Measurements from ENCODE around the gene PRKG2.

Gene PRKG2

GRCh38 chr4:81245218-81246009 lies 30.4 kb upstream of the PRKG2 start:
- no peak overlapping the region for H3K14ac ChIP-seq (ENCODE audit: low read length)
- no CpG with 5 or more reads among the region's 3 CpGs for WGBS (ENCODE audit: extremely low coverage, insufficient coverage, insufficient read length)
- no peak overlapping the region for H3K4me3 ChIP-seq (ENCODE audit: low read depth, low read length)

GRCh38 chr4:81237791-81238190 lies 22.8 kb upstream of the PRKG2 start:
- Histone ChIP-seq H3K14ac (ENCODE audit: low read length) (no peak overlapping the region), H3K23ac (ENCODE audit: low read length) (no peak overlapping the region), H3K27me3 (ENCODE audit: insufficient read depth, low read length) (no peaks in the 10 kb centered on the region), H4K91ac (ENCODE audit: low read depth, low read length) (no peak overlapping the region), H4K8ac (ENCODE audit: low read depth, low read length) (no peak overlapping the region), H3K4me3 (ENCODE audit: low read depth, low read length) (no peak overlapping the region), H3K9me3 (ENCODE audit: insufficient read depth, low read depth, low read length) (peaks cover 2% of the 10 kb centered on the region), H2BK120ac (ENCODE audit: insufficient read depth, low read length, poor library complexity) (no peak overlapping the region), H2BK5ac (ENCODE audit: low read depth, low read length, poor library complexity) (no peak overlapping the region), H3K4me2 (ENCODE audit: low read length) (no peak overlapping the region), H3K36me3 (ENCODE audit: control insufficient read depth in 1 of 2, insufficient read depth in 2 of 2, low read length in 2 of 2) (no peaks in the 10 kb centered on the region), H3K18ac (ENCODE audit: low read length) (no peak overlapping the region), H2BK12ac (ENCODE audit: low read length) (no peak overlapping the region), H3K79me1 (ENCODE audit: low read length) (no peaks in the 10 kb centered on the region), H4K12ac (ENCODE audit: low read depth, low read length) (no peak overlapping the region), H3K79me2 (ENCODE audit: control insufficient read depth, insufficient read depth, low read length, poor library complexity) (no peaks in the 10 kb centered on the region), H3K4ac (ENCODE audit: low read depth, low read length) (no peak overlapping the region), H3K27ac (ENCODE audit: low read depth, low read length) (no peak overlapping the region), H3K4me1 (ENCODE audit: control insufficient read depth in 1 of 2, insufficient read depth in 2 of 2, low read length in 2 of 2) (no peaks in the 10 kb centered on the region), H2AK5ac (ENCODE audit: low read length) (no peak overlapping the region), H3K9ac (ENCODE audit: low read length) (no peak overlapping the region), H2AFZ (ENCODE audit: insufficient read depth, low read length, poor library complexity) (no peak overlapping the region)
- DNase-seq: no peak

More at GRCh38 chr4:81245218-81246009, 30.4 kb upstream of the PRKG2 start:
- Histone ChIP-seq H3K4me1 (ENCODE audit: control insufficient read depth in 1 of 2, insufficient read depth in 2 of 2, low read length in 2 of 2) (no peaks in the 10 kb centered on the region), H3K36me3 (ENCODE audit: control insufficient read depth in 1 of 2, insufficient read depth in 2 of 2, low read length in 2 of 2) (no peaks in the 10 kb centered on the region), H2BK5ac (ENCODE audit: low read depth, low read length, poor library complexity) (no peak overlapping the region), H3K79me1 (ENCODE audit: low read length) (no peaks in the 10 kb centered on the region), H3K79me2 (ENCODE audit: control insufficient read depth, insufficient read depth, low read length, poor library complexity) (no peaks in the 10 kb centered on the region), H3K4ac (ENCODE audit: low read depth, low read length) (no peak overlapping the region), H4K91ac (ENCODE audit: low read depth, low read length) (no peak overlapping the region), H3K9ac (ENCODE audit: low read length) (no peak overlapping the region), H3K4me2 (ENCODE audit: low read length) (no peak overlapping the region), H2BK120ac (ENCODE audit: insufficient read depth, low read length, poor library complexity) (no peak overlapping the region), H3K18ac (ENCODE audit: low read length) (no peak overlapping the region), H3K9me3 (ENCODE audit: insufficient read depth, low read depth, low read length) (no peaks in the 10 kb centered on the region), H2AK5ac (ENCODE audit: low read length) (no peak overlapping the region), H3K27ac (ENCODE audit: low read depth, low read length) (no peak overlapping the region), H3K27me3 (ENCODE audit: insufficient read depth, low read length) (no peaks in the 10 kb centered on the region), H4K8ac (ENCODE audit: low read depth, low read length) (no peak overlapping the region), H3K23ac (ENCODE audit: low read length) (no peak overlapping the region), H2AFZ (ENCODE audit: insufficient read depth, low read length, poor library complexity) (no peak overlapping the region), H4K12ac (ENCODE audit: low read depth, low read length) (no peak overlapping the region), H2BK12ac (ENCODE audit: low read length) (no peak overlapping the region)
- no peak for DNase-seq

- Histone ChIP-seq H2BK120ac (ENCODE audit: insufficient read depth, low read length, poor library complexity) (no peak overlapping the region), H4K8ac (ENCODE audit: low read depth, low read length) (no peak overlapping the region)
- WGBS (ENCODE audit: extremely low coverage, insufficient coverage, insufficient read length): no CpG with 5 or more reads among the region's 23 CpGs
Measured at GRCh38 chr4:81235982-81236749, 21.1 kb upstream of the PRKG2 start.

GRCh38 chr4:81227968-81228367 lies 12.9 kb upstream of the PRKG2 start:
- H2BK5ac ChIP-seq (ENCODE audit: low read depth, low read length, poor library complexity): no peak overlapping the region
- no peak overlapping the region for H2AK5ac ChIP-seq (ENCODE audit: low read length)
- H3K79me1 ChIP-seq (ENCODE audit: low read length): no peaks in the 10 kb centered on the region
- no peak overlapping the region for H4K12ac ChIP-seq (ENCODE audit: low read depth, low read length)
- H3K18ac ChIP-seq (ENCODE audit: low read length): no peak overlapping the region
- no peak overlapping the region for H4K91ac ChIP-seq (ENCODE audit: low read depth, low read length)
- H3K36me3 ChIP-seq (ENCODE audit: control insufficient read depth in 1 of 2, insufficient read depth in 2 of 2, low read length in 2 of 2): no peaks in the 10 kb centered on the region
- H3K14ac ChIP-seq (ENCODE audit: low read length): no peak overlapping the region
- H3K79me2 ChIP-seq (ENCODE audit: control insufficient read depth, insufficient read depth, low read length, poor library complexity): no peaks in the 10 kb centered on the region
- no peak overlapping the region for H2BK12ac ChIP-seq (ENCODE audit: low read length)
- H3K23ac ChIP-seq (ENCODE audit: low read length): no peak overlapping the region
- no CpG with 5 or more reads among the region's 6 CpGs for WGBS (ENCODE audit: extremely low coverage, insufficient coverage, insufficient read length)
- H3K27me3 ChIP-seq (ENCODE audit: insufficient read depth, low read length): no peaks in the 10 kb centered on the region
- H3K4me1 ChIP-seq (ENCODE audit: control insufficient read depth in 1 of 2, insufficient read depth in 2 of 2, low read length in 2 of 2): no peaks in the 10 kb centered on the region
- H2AFZ ChIP-seq (ENCODE audit: insufficient read depth, low read length, poor library complexity): no peak overlapping the region
- H3K4me2 ChIP-seq (ENCODE audit: low read length): no peak overlapping the region
- no peak overlapping the region for H3K4me3 ChIP-seq (ENCODE audit: low read depth, low read length)
- peaks cover 8% of the 10 kb centered on the region for H3K9me3 ChIP-seq (ENCODE audit: insufficient read depth, low read depth, low read length)
- no peak overlapping the region for H3K4ac ChIP-seq (ENCODE audit: low read depth, low read length)
- no peak overlapping the region for H3K27ac ChIP-seq (ENCODE audit: low read depth, low read length)
- H4K8ac ChIP-seq (ENCODE audit: low read depth, low read length): no peak overlapping the region
- no peak for DNase-seq
- H3K9ac ChIP-seq (ENCODE audit: low read length): no peak overlapping the region
- no peak overlapping the region for H2BK120ac ChIP-seq (ENCODE audit: insufficient read depth, low read length, poor library complexity)

More at GRCh38 chr4:81235982-81236749, 21.1 kb upstream of the PRKG2 start:
- Histone ChIP-seq H3K4me2 (ENCODE audit: low read length) (no peak overlapping the region), H3K79me2 (ENCODE audit: control insufficient read depth, insufficient read depth, low read length, poor library complexity) (no peaks in the 10 kb centered on the region), H3K9ac (ENCODE audit: low read length) (no peak overlapping the region), H2BK5ac (ENCODE audit: low read depth, low read length, poor library complexity) (no peak overlapping the region), H3K14ac (ENCODE audit: low read length) (no peak overlapping the region), H3K36me3 (ENCODE audit: control insufficient read depth in 1 of 2, insufficient read depth in 2 of 2, low read length in 2 of 2) (no peaks in the 10 kb centered on the region), H3K27ac (ENCODE audit: low read depth, low read length) (no peak overlapping the region), H3K27me3 (ENCODE audit: insufficient read depth, low read length) (no peaks in the 10 kb centered on the region), H2AK5ac (ENCODE audit: low read length) (no peak overlapping the region), H4K12ac (ENCODE audit: low read depth, low read length) (no peak overlapping the region), H2AFZ (ENCODE audit: insufficient read depth, low read length, poor library complexity) (no peak overlapping the region), H4K91ac (ENCODE audit: low read depth, low read length) (no peak overlapping the region), H3K9me3 (ENCODE audit: insufficient read depth, low read depth, low read length) (peaks cover 7% of the 10 kb centered on the region), H3K4ac (ENCODE audit: low read depth, low read length) (no peak overlapping the region), H3K4me1 (ENCODE audit: control insufficient read depth in 1 of 2, insufficient read depth in 2 of 2, low read length in 2 of 2) (no peaks in the 10 kb centered on the region), H3K18ac (ENCODE audit: low read length) (no peak overlapping the region), H2BK12ac (ENCODE audit: low read length) (no peak overlapping the region), H3K23ac (ENCODE audit: low read length) (no peak overlapping the region), H3K4me3 (ENCODE audit: low read depth, low read length) (no peak overlapping the region), H3K79me1 (ENCODE audit: low read length) (no peaks in the 10 kb centered on the region)
- no peak for DNase-seq
